SU-DHL-6 (cell line): ENCODE data around the gene CETP.

ENCODE experiments used
- H2AFZ ChIP-seq: fragments of 200-600 bp; sonication (generic); 2 replicates; pipeline ENCODE4 v1.6.1; 2014; ENCODE audit warnings: low read depth, mild to moderate bottlenecking, moderate library complexity, mixed read lengths, antibody characterized with exemption, low read length; ENCODE audit not compliant: severe bottlenecking
- H3F3A ChIP-seq: fragments of 200-600 bp; shearing (Covaris generic); 2 replicates; pipeline ENCODE4 v1.6.0; 2016; ENCODE audit warnings: antibody characterized with exemption, mild to moderate bottlenecking; ENCODE audit not compliant: insufficient read depth
- H3K27ac ChIP-seq: fragments of 200-600 bp; sonication (generic); 2 replicates; pipeline ENCODE4 v1.5.1; 2016; ENCODE audit warnings: low read depth, mild to moderate bottlenecking, low read length, moderate library complexity, mixed read lengths
- H3K27me3 ChIP-seq: fragments of 200-600 bp; sonication (generic), shearing (Covaris generic); 2 replicates; pipeline ENCODE4 v1.6.0; 2014; ENCODE audit warnings: mild to moderate bottlenecking, low read length
- H3K36me3 ChIP-seq: fragments of 200-600 bp; sonication (generic); 2 replicates; pipeline ENCODE4 v1.6.1; 2014; ENCODE audit warnings: mild to moderate bottlenecking, low read length, mixed read lengths
- H3K4me2 ChIP-seq: fragments of 300-600, 200-600 bp; shearing (Covaris generic), sonication (generic); 2 replicates; pipeline ENCODE4 v1.6.0; 2014; ENCODE audit warnings: low read length, low read depth, mild to moderate bottlenecking; ENCODE audit not compliant: poor library complexity, severe bottlenecking
- H3K4me3 ChIP-seq: fragments of 200-600 bp; sonication (generic); 2 replicates; pipeline ENCODE4 v1.5.1; 2014; ENCODE audit warnings: antibody characterized with exemption, low read length, mild to moderate bottlenecking, mixed read lengths; ENCODE audit not compliant: insufficient read depth, poor library complexity, severe bottlenecking
- H3K79me2 ChIP-seq: fragments of 200-600 bp; sonication (generic); 2 replicates; pipeline ENCODE4 v1.6.1; 2014; ENCODE audit warnings: mild to moderate bottlenecking, low read length, moderate library complexity; ENCODE audit not compliant: insufficient read depth
- H3K9ac ChIP-seq: fragments of 200-600 bp; sonication (generic); 2 replicates; pipeline ENCODE4 v1.7.0; 2014; ENCODE audit warnings: mild to moderate bottlenecking, low read length
- H3K9me2 ChIP-seq: fragments of 200-600 bp; sonication (generic); replicated peaks from 2 replicates; pipeline ENCODE4 v1.6.1; 2014; ENCODE audit warnings: low read length; ENCODE audit not compliant: insufficient read depth
- H3K9me3 ChIP-seq: fragments of 200-600 bp; sonication (generic); 2 replicates; pipeline ENCODE4 v1.6.1; 2014; ENCODE audit warnings: low read length, mixed read lengths; ENCODE audit not compliant: insufficient read depth
- H4K20me1 ChIP-seq: fragments of 200-600 bp; sonication (generic); 2 replicates; pipeline ENCODE4 v1.6.1; 2014; ENCODE audit warnings: low read depth, mild to moderate bottlenecking, antibody characterized with exemption, low read length, moderate library complexity, mixed read lengths
- CTCF ChIP-seq: fragments of 200-600 bp; sonication (generic); IDR thresholded peaks from one replicate; pipeline ENCODE4 v1.5.1; 2017; ENCODE audit warnings: antibody characterized with exemption, mild to moderate bottlenecking, low read length, moderate library complexity; ENCODE audit not compliant: insufficient read depth, poor library complexity, severe bottlenecking
- EZH2phosphoT487 ChIP-seq: fragments of 200-600 bp; sonication (generic), shearing (Covaris generic); conservative IDR thresholded peaks from 2 replicates; pipeline ENCODE4 v1.6.1; 2018; ENCODE audit warnings: mild to moderate bottlenecking, antibody characterized with exemption, low read length, moderate library complexity, mixed read lengths

Gene CETP

GRCh38 chr16:56984639-56985038 is 22.9 kb downstream of the CETP start:
- Histone ChIP-seq H3K36me3 (no peaks in the 10 kb centered on the region), H3K4me2 (no peak overlapping the region), H2AFZ (no peak overlapping the region), H4K20me1 (no peaks in the 10 kb centered on the region), H3K9me3 (no peaks in the 10 kb centered on the region), H3K9ac (no peak overlapping the region), H3K9me2 (no peaks in the 10 kb centered on the region), H3F3A (no peaks in the 10 kb centered on the region), H3K27me3 (no peaks in the 10 kb centered on the region), H3K27ac (no peak overlapping the region), H3K4me3 (no peak overlapping the region), H3K79me2 (no peaks in the 10 kb centered on the region)
- no peak for TF ChIP-seq EZH2phosphoT487
- TF ChIP-seq CTCF = no peak

- no peak overlapping the region for H3K27ac ChIP-seq
- H3K36me3 ChIP-seq = no peaks in the 10 kb centered on the region
- no peaks in the 10 kb centered on the region for H3K79me2 ChIP-seq
- H3K27me3 ChIP-seq = no peaks in the 10 kb centered on the region
- H3K9me2 ChIP-seq = no peaks in the 10 kb centered on the region
- H3F3A ChIP-seq = no peaks in the 10 kb centered on the region
- no peak overlapping the region for H3K4me3 ChIP-seq
- H3K9me3 ChIP-seq = no peaks in the 10 kb centered on the region
- no peak overlapping the region for H3K9ac ChIP-seq
- no peak overlapping the region for H2AFZ ChIP-seq
- H4K20me1 ChIP-seq = no peaks in the 10 kb centered on the region
- no peak overlapping the region for H3K4me2 ChIP-seq
- TF ChIP-seq CTCF (no peak), EZH2phosphoT487 (no peak)
Measured at GRCh38 chr16:56985288-56985961, 23.7 kb downstream of the CETP start.

GRCh38 chr16:56985962-56986360 is 24.2 kb downstream of the CETP start:
- H2AFZ ChIP-seq = no peak overlapping the region
- H3K27me3 ChIP-seq = no peaks in the 10 kb centered on the region
- no peaks in the 10 kb centered on the region for H3K9me3 ChIP-seq
- H3K9ac ChIP-seq = no peak overlapping the region
- H3K27ac ChIP-seq = no peak overlapping the region
- H3K36me3 ChIP-seq = no peaks in the 10 kb centered on the region
- no peaks in the 10 kb centered on the region for H3F3A ChIP-seq
- H3K79me2 ChIP-seq = no peaks in the 10 kb centered on the region
- H3K9me2 ChIP-seq = no peaks in the 10 kb centered on the region
- H3K4me3 ChIP-seq = no peak overlapping the region
- H3K4me2 ChIP-seq = no peak overlapping the region
- H4K20me1 ChIP-seq = no peaks in the 10 kb centered on the region
- TF ChIP-seq EZH2phosphoT487 = no peak
- TF ChIP-seq CTCF = no peak
